Measurements from ENCODE around the gene AEN.
"Not testable (repeated sequence)": the region's sequence is repeated elsewhere in the genome, so short reads cannot be mapped to it uniquely, and the experiment has no call there.

AEN gene

GRCh38 chr15:88630798-88631463 lies 9.8 kb downstream of the AEN start:
- no peak for DNase-seq (ENCODE audit: low spot score)

DNA sequence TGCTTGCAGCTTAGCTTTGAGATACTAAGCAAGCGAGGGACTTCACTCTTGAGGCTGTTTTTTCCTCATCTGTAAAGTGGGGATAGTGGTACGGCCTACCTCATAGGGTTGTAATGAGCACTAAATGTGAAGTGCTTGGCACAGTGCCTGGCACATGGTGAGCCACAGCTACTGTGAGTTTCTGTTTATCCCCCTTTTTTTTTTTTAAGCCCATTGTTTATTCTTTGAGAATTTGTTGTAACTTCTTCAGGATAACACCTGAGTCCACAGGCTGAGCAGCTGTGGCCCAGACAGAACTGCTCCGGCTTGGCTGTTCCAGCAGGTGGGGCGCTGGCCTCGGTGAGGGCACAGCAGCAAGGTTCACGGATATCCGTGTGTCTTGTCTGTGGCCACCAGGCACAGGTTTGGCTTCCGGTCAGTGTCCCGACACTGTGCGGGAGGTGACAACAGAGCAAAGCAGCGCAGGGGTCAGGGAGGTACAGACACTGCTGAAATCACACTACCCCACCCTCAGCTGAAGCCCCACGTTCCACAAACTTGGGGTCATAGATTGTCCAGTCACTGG lies 10.4 kb downstream of the AEN start:
- DNase-seq (ENCODE audit: low spot score) = no peak

- DNase-seq (ENCODE audit: low spot score) = not testable (repeated sequence)
These were observed 11.7 kb downstream of the AEN start for GRCh38 chr15:88632797-88633196.

DNA sequence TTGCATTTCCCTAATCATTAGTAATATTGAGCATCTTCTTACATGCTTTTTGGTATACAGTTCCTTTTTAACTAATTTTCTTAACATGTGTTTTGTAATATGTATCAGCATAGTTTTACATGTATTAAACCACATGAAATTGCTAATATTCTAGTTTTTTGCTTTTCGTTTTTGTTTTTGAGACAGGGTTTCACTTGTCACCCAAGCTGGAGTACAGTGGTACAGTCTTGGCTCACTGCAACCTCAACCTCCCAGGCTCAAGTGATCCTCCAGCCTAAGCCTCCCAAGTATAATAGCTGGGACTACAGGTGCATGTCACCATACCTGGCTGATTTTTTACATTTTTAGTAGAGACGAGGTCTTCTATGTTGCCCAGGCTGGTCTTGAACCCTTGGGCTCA lies 13.3 kb downstream of the AEN start:
- DNase-seq (ENCODE audit: low spot score) = no peak

GRCh38 chr15:88635318-88635717 lies 14.2 kb downstream of the AEN start:
- DNase-seq (ENCODE audit: low spot score) = no peak

- DNase-seq (ENCODE audit: low spot score) = peak; percentile 46
These were observed 14.9 kb downstream of the AEN start for GRCh38 chr15:88636050-88636449.

DNA sequence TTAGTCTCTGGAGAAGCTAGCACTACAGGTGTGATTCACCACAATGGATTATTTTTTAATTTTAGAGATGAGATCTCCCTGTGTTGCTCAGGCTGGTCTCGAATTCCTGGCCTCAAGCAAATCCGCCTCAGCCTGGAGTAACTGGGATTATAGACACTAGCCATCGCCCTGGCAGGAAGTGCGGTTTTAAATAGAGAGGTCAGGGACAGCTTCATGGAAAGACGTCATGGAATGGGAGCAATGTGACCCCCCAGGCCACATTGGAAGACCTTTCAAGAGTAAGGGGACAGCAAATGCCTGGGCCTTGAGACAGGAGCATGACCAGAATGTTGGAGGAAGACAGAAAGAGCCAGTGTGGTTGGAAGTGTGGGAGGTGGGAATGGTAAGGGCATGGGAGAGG lies 15.5 kb downstream of the AEN start:
- no peak for DNase-seq (ENCODE audit: low spot score)

GRCh38 chr15:88637436-88637835 lies 16.3 kb downstream of the AEN start:
- DNase-seq (ENCODE audit: low spot score) = no peak

DNA sequence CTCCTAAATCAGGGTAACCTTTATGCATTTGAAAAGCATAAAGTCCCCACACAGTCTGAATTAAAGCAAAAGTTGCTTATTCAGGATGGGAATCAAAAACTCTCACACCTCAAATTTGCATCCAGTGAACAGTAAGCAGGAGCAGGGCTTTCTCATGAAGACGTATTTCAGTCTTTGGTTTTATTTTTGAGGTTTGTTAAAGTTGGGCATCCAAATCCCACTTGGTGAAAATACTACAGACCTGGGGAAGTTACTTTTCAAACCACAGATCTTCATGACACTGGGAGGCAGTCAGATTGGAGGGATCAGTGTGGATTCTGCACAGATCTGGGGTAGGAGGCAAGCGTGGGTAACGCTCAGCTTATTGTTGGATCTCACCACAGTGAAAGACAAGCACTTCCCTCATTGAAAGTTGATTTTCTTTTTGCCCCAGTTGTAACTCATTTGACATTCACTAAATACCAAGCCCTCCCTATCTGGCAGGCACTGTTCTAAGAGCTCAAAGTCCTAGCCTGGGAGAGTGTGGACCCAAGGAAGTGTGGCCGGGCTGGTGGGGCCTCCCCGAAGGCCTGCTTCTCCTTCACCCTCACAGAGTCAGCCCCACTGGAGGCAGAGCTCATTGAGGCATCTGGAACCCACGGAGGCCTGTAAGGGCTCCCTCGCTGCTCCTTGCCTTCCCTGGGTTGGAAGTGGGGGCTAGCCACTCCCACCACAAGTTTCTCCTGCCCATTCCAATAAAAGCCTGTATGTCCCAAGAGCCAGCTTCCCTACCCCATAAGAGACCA lies 16.9 kb downstream of the AEN start:
- DNase-seq (ENCODE audit: low spot score) = no peak

DNA sequence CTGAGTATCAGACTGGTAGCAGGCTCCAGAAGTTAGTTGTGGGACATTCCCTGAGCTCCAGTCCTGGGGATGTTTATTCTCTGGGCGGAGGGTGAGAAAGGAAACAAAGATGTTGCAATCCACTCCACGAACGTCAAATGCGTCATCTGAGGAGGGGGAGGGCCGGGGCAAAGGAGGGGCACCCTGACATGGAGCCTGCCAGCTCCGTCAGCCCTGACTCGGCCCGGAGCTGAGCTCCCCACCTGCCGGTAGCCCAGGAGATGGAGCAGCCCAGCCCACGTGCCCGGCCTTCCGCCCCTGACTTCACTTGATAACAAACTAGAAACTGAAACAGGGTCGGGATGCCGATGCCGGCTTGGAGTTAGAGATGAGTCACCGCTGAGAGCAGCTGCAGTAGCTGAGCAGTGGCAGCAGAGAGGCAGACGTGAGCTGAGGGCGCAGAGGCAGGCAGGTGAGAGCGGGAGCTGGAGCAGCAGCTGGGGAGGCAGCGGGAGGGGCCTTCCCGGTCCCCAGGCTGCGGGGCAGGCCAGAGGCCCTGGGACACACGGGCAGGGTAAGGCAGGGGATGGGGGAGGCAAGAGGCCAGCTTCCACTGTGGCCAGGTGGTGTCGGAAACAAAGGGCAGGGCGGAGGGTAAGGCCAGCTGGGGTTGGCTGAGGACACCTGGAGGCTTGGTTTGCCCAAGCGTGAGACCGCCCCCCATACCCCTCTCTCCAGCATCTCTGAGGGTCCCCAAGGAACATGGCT lies 17.7 kb downstream of the AEN start, which contains the start of gene ISG20:
Gene ISG20 (plus strand): TSS at position 391 of the 747 bp plus-strand sequence. CDS start 351 bp downstream, at position 742.
- peak; percentile 99 for DNase-seq (ENCODE audit: low spot score)

GRCh38 chr15:88641959-88642452 lies 20.9 kb downstream of the AEN start:
- no peak for DNase-seq (ENCODE audit: low spot score)

DNA sequence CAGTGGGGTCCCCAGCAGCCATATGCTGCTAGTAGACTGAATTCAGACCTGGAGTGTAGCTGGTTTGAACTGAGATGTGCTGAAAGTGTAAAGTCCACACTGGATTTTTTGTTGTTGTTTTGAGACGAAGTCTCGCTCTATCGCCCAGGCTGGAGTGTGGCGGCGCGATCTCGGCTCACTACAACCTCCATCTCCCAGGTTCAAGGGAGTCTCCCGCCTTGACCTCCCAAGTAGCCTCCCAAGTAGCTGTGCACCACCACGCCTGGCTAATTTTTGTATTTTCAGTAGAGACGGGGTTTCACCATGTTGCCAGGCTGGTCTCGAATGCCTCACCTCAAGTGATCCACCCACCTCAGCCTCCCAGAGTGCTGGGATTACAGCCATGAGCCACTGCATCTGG lies 21.4 kb downstream of the AEN start:
- not testable (repeated sequence) for DNase-seq (ENCODE audit: low spot score)

DNA sequence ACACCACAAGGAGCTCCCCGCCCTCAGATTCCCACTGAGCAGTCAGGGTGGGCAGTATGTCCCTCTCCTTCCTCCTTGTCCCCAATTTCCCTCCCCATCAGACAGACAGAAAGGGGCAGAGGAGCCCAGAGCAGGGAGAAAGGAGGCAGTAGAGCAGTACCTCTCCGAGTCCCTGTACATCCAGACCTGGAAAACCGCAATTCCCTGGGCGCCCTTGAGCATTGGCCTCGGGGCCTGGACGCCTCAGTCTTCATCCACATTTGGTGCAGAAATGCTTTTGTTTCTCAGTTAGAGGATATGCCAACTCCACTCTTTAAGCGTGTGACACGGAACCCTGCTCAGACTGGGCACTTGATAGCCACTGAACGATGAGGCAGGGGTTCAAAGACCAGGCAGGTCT lies 23.6 kb downstream of the AEN start:
- no peak for DNase-seq (ENCODE audit: low spot score)

DNA sequence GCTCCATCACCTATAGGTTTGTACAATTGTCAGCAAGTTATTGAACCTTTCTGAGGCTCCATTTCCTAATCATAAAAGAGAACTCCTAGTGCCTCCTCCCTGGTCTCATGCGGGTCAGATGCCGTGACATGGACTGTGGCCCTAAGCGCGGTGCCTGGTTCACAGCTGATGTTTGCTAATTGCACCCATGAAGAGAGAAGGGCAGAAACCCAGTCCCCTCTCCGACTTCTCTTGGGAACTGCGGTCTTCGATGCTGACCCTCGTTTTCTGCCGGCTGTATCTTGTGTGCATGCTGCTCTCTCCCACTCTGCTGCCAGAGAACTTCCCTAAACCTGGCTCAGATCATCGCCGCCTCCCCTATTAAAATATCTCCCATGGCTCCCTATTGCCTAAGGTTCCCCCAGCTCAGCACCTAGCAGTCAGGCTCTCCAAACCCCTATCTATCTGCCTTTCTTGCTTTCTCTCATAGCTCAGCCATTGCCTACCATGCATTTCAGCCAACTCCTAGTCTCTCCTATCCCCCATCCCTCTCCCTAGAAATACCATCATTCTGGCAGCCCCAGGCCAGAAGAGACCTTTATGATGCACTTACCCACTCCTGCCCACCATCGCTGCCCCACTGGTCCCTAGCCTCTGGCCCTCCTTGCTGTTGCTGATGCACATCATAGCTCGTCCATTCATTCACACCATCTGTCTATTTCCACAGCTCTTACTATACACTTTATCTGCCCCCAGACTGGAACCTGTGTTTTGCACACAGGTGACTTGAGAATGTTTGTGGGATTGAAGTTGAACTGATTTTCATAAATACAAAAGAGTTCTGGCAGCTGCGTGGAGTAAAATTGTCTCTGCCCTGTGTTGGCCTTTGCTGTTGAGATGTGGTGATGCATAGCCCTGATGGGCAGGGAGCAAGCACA lies 24.3 kb downstream of the AEN start:
- DNase-seq (ENCODE audit: low spot score) = no peak

DNA sequence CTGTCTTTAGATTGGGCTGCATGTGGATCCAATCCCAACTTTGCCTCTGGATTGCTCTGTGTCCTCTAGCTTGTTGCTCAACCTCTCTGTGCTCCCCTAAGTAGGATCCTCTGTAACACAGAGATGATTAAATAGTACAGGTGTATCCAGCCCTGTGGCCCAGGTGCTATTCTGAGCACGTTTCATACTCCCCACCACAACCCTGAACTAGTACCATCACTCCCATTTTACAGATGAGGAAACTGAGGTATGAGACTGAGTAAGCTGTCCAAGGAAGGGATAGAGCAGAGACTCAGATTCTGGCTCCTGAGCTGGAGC lies 24.9 kb downstream of the AEN start:
- DNase-seq (ENCODE audit: low spot score) = no peak

GRCh38 chr15:88646951-88647350 lies 25.8 kb downstream of the AEN start:
- DNase-seq (ENCODE audit: low spot score) = no peak

- no peak for DNase-seq (ENCODE audit: low spot score)
These were observed 26.4 kb downstream of the AEN start for GRCh38 chr15:88647351-88648105.

GRCh38 chr15:88648357-88649214 lies 27.4 kb downstream of the AEN start:
- DNase-seq (ENCODE audit: low spot score) = peak; percentile 81

- DNase-seq (ENCODE audit: low spot score) = peak; percentile 97
These were observed 28.2 kb downstream of the AEN start for GRCh38 chr15:88649286-88649733.
